ENCODE results near the gene RNF14.
A peak's percentile ranks its signal among the peaks of the same experiment; 100 is the strongest.

The RNF14 gene

GRCh38 chr5:141960449-141961323, 8.2 kb upstream of the RNF14 start:
- Histone ChIP-seq H3K4me3 (ENCODE audit: low read depth in 1 of 2, low read length in 2 of 2) (peak overlapping the region in 1 of 2 donors; percentile 22), H3K9me3 (ENCODE audit: control insufficient read depth in 1 of 2, low read length in 2 of 2) (no peaks in the 10 kb centered on the region), H3K27ac (ENCODE audit: low read depth, low read length) (no peak overlapping the region), H3K9ac (ENCODE audit: low read depth in 1 of 2, low read length in 2 of 2) (peak overlapping the region in 1 of 2 donors; percentile 10), H3K36me3 (ENCODE audit: control insufficient read depth in 1 of 2, insufficient read depth in 2 of 2, low read length in 2 of 2) (no peaks in the 10 kb centered on the region), H3K27me3 (ENCODE audit: control insufficient read depth in 1 of 2, insufficient read depth in 2 of 2, low read length in 2 of 2) (no peaks in the 10 kb centered on the region), H3K4me1 (ENCODE audit: control insufficient read depth in 1 of 2, insufficient read depth in 2 of 2, low read length in 2 of 2) (peaks cover 7 to 29% of the 10 kb centered on the region in 2 donors)

DNA sequence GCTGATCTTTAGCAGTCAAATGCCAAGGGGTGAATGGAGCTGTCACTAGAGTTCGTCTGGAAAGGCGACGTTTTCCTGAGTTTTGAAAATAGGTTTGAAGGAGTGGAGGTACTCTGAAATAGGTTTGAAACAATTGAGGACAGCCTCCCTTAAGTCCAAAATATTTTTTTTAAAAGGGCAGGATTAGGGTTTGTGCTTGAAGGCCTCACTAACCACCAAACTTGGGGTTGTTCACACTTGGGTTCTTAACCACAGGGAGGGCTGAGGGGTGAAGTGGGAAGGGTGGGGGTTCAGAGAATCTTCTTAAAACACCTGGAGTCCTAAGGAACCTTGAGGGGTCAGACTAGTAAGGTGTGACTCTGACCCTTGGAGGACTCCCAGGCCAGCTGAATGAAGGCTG, 7.4 kb upstream of the RNF14 start:
- H3K27me3 ChIP-seq (ENCODE audit: control insufficient read depth in 1 of 2, insufficient read depth in 2 of 2, low read length in 2 of 2) = no peaks in the 10 kb centered on the region
- H3K4me3 ChIP-seq (ENCODE audit: low read depth in 1 of 2, low read length in 2 of 2) = no peak overlapping the region
- no peaks in the 10 kb centered on the region for H3K36me3 ChIP-seq (ENCODE audit: control insufficient read depth in 1 of 2, insufficient read depth in 2 of 2, low read length in 2 of 2)
- peaks cover 7 to 29% of the 10 kb centered on the region in 2 donors for H3K4me1 ChIP-seq (ENCODE audit: control insufficient read depth in 1 of 2, insufficient read depth in 2 of 2, low read length in 2 of 2)
- peak overlapping the region in 1 of 2 donors; percentile 10 for H3K9ac ChIP-seq (ENCODE audit: low read depth in 1 of 2, low read length in 2 of 2)
- no peaks in the 10 kb centered on the region for H3K9me3 ChIP-seq (ENCODE audit: control insufficient read depth in 1 of 2, low read length in 2 of 2)
- no peak overlapping the region for H3K27ac ChIP-seq (ENCODE audit: low read depth, low read length)

DNA sequence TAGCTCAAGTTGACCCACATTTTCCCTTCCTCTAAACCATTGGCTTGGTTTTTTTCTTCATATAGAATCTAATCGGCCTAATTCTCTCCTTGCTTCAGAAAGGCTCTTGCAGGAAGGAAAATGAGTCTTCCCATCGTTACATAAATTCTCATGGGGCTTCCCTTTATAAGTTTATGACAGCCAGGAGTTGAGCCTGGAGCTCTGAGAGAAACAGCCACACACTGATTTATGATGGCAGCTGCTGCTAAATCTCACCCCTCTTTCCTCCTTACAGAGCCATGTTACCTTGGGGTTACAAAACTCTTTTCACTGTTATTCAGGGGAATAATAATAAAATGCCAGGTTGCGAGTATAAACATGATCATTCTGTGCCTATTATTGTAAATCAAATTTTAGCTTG, 5.2 kb upstream of the RNF14 start:
- Histone ChIP-seq H3K36me3 (ENCODE audit: control insufficient read depth in 1 of 2, insufficient read depth in 2 of 2, low read length in 2 of 2) (no peaks in the 10 kb centered on the region), H3K4me3 (ENCODE audit: low read depth in 1 of 2, low read length in 2 of 2) (no peak overlapping the region), H3K9me3 (ENCODE audit: control insufficient read depth in 1 of 2, low read length in 2 of 2) (no peaks in the 10 kb centered on the region), H3K27me3 (ENCODE audit: control insufficient read depth in 1 of 2, insufficient read depth in 2 of 2, low read length in 2 of 2) (no peaks in the 10 kb centered on the region), H3K9ac (ENCODE audit: low read depth in 1 of 2, low read length in 2 of 2) (no peak overlapping the region), H3K4me1 (ENCODE audit: control insufficient read depth in 1 of 2, insufficient read depth in 2 of 2, low read length in 2 of 2) (peaks cover 0 to 21% of the 10 kb centered on the region in 2 donors), H3K27ac (ENCODE audit: low read depth, low read length) (no peak overlapping the region)

GRCh38 chr5:141965071-141965470, 3.8 kb upstream of the RNF14 start:
- no peaks in the 10 kb centered on the region for H3K27me3 ChIP-seq (ENCODE audit: control insufficient read depth in 1 of 2, insufficient read depth in 2 of 2, low read length in 2 of 2)
- no peaks in the 10 kb centered on the region for H3K36me3 ChIP-seq (ENCODE audit: control insufficient read depth in 1 of 2, insufficient read depth in 2 of 2, low read length in 2 of 2)
- H3K9me3 ChIP-seq (ENCODE audit: control insufficient read depth in 1 of 2, low read length in 2 of 2) = no peaks in the 10 kb centered on the region
- no peak overlapping the region for H3K9ac ChIP-seq (ENCODE audit: low read depth in 1 of 2, low read length in 2 of 2)
- H3K27ac ChIP-seq (ENCODE audit: low read depth, low read length) = no peak overlapping the region
- no peak overlapping the region for H3K4me3 ChIP-seq (ENCODE audit: low read depth in 1 of 2, low read length in 2 of 2)
- peaks cover 6 to 23% of the 10 kb centered on the region in 2 donors for H3K4me1 ChIP-seq (ENCODE audit: control insufficient read depth in 1 of 2, insufficient read depth in 2 of 2, low read length in 2 of 2)

GRCh38 chr5:141966275-141966962, 2.5 kb upstream of the RNF14 start:
- Histone ChIP-seq H3K9me3 (ENCODE audit: control insufficient read depth in 1 of 2, low read length in 2 of 2) (no peaks in the 10 kb centered on the region), H3K27ac (ENCODE audit: low read depth, low read length) (no peak overlapping the region), H3K9ac (ENCODE audit: low read depth in 1 of 2, low read length in 2 of 2) (no peak overlapping the region), H3K4me3 (ENCODE audit: low read depth in 1 of 2, low read length in 2 of 2) (no peak overlapping the region), H3K4me1 (ENCODE audit: control insufficient read depth in 1 of 2, insufficient read depth in 2 of 2, low read length in 2 of 2) (peaks cover 14 to 16% of the 10 kb centered on the region in 2 donors), H3K27me3 (ENCODE audit: control insufficient read depth in 1 of 2, insufficient read depth in 2 of 2, low read length in 2 of 2) (no peaks in the 10 kb centered on the region), H3K36me3 (ENCODE audit: control insufficient read depth in 1 of 2, insufficient read depth in 2 of 2, low read length in 2 of 2) (no peaks in the 10 kb centered on the region)

GRCh38 chr5:141966963-141967333, 2.0 kb upstream of the RNF14 start:
- Histone ChIP-seq H3K36me3 (ENCODE audit: control insufficient read depth in 1 of 2, insufficient read depth in 2 of 2, low read length in 2 of 2) (peaks cover 0 to under 1% of the 10 kb centered on the region in 2 donors), H3K27ac (ENCODE audit: low read depth, low read length) (no peak overlapping the region), H3K9ac (ENCODE audit: low read depth in 1 of 2, low read length in 2 of 2) (no peak overlapping the region), H3K4me3 (ENCODE audit: low read depth in 1 of 2, low read length in 2 of 2) (no peak overlapping the region), H3K27me3 (ENCODE audit: control insufficient read depth in 1 of 2, insufficient read depth in 2 of 2, low read length in 2 of 2) (no peaks in the 10 kb centered on the region), H3K9me3 (ENCODE audit: control insufficient read depth in 1 of 2, low read length in 2 of 2) (no peaks in the 10 kb centered on the region), H3K4me1 (ENCODE audit: control insufficient read depth in 1 of 2, insufficient read depth in 2 of 2, low read length in 2 of 2) (peaks cover 14 to 16% of the 10 kb centered on the region in 2 donors)

GRCh38 chr5:141969783-141970771, 1.2 kb downstream of the RNF14 start:
- H3K9ac ChIP-seq (ENCODE audit: low read depth in 1 of 2, low read length in 2 of 2) = peak overlapping the region; percentile 94 to 99
- H3K9me3 ChIP-seq (ENCODE audit: control insufficient read depth in 1 of 2, low read length in 2 of 2) = no peaks in the 10 kb centered on the region
- H3K27me3 ChIP-seq (ENCODE audit: control insufficient read depth in 1 of 2, insufficient read depth in 2 of 2, low read length in 2 of 2) = no peaks in the 10 kb centered on the region
- peaks cover 16 to 30% of the 10 kb centered on the region in 2 donors for H3K4me1 ChIP-seq (ENCODE audit: control insufficient read depth in 1 of 2, insufficient read depth in 2 of 2, low read length in 2 of 2)
- peak overlapping the region; percentile 87 to 96 for H3K4me3 ChIP-seq (ENCODE audit: low read depth in 1 of 2, low read length in 2 of 2)
- peak overlapping the region; percentile 98 for H3K27ac ChIP-seq (ENCODE audit: low read depth, low read length)
- peaks cover 18 to 21% of the 10 kb centered on the region in 2 donors for H3K36me3 ChIP-seq (ENCODE audit: control insufficient read depth in 1 of 2, insufficient read depth in 2 of 2, low read length in 2 of 2)

DNA sequence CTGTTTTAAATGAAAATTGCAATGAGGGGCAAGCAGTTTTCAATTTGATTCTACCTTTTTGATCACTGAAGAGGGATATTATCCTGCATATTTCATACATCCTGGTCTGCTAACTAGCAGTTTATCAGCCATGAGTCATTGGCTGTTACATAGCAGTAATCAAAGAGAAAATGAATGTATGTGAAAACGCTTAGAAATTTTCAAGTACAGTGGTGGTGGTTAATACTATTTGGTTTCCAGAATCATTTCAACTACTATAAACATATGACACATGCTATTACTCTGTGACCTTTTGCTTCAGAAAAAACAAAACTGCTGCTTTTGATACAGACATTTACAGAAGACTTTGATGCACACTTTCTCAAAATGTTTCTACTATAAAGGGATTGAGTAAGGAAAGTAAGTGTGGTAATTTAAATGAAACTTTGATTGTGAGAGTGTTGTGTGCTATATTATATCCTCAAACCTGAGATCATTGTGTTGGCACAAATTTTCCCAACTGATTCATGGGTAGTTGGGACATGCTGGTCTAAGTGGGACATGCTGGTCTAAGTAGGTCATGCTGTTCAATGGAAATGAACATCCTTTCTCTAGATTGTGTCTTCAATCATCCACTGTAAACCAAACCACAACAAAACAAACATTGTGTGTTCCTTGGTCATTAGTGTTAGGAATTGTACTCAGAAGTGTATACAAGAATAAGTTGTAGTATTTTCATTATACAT, 5.1 kb downstream of the RNF14 start:
- Histone ChIP-seq H3K27ac (ENCODE audit: low read depth, low read length) (no peak overlapping the region), H3K9ac (ENCODE audit: low read depth in 1 of 2, low read length in 2 of 2) (no peak overlapping the region), H3K36me3 (ENCODE audit: control insufficient read depth in 1 of 2, insufficient read depth in 2 of 2, low read length in 2 of 2) (peaks cover 24 to 45% of the 10 kb centered on the region in 2 donors), H3K4me1 (ENCODE audit: control insufficient read depth in 1 of 2, insufficient read depth in 2 of 2, low read length in 2 of 2) (peaks cover 21 to 43% of the 10 kb centered on the region in 2 donors), H3K27me3 (ENCODE audit: control insufficient read depth in 1 of 2, insufficient read depth in 2 of 2, low read length in 2 of 2) (no peaks in the 10 kb centered on the region), H3K4me3 (ENCODE audit: low read depth in 1 of 2, low read length in 2 of 2) (no peak overlapping the region), H3K9me3 (ENCODE audit: control insufficient read depth in 1 of 2, low read length in 2 of 2) (no peaks in the 10 kb centered on the region)

GRCh38 chr5:141976176-141976575, 7.3 kb downstream of the RNF14 start:
- H3K4me1 ChIP-seq (ENCODE audit: control insufficient read depth in 1 of 2, insufficient read depth in 2 of 2, low read length in 2 of 2) = peaks cover 10 to 30% of the 10 kb centered on the region in 2 donors
- H3K36me3 ChIP-seq (ENCODE audit: control insufficient read depth in 1 of 2, insufficient read depth in 2 of 2, low read length in 2 of 2) = peaks cover 35 to 58% of the 10 kb centered on the region in 2 donors
- no peaks in the 10 kb centered on the region for H3K9me3 ChIP-seq (ENCODE audit: control insufficient read depth in 1 of 2, low read length in 2 of 2)
- H3K4me3 ChIP-seq (ENCODE audit: low read depth in 1 of 2, low read length in 2 of 2) = no peak overlapping the region
- no peak overlapping the region for H3K9ac ChIP-seq (ENCODE audit: low read depth in 1 of 2, low read length in 2 of 2)
- no peak overlapping the region for H3K27ac ChIP-seq (ENCODE audit: low read depth, low read length)
- H3K27me3 ChIP-seq (ENCODE audit: control insufficient read depth in 1 of 2, insufficient read depth in 2 of 2, low read length in 2 of 2) = no peaks in the 10 kb centered on the region
